Measurements from ENCODE around the gene RALGAPA2. TPM values are rescaled to one million over a fixed set of nuclear protein-coding genes. Genes with fewer than 3 reads are reported as not detected.

RALGAPA2 gene
- total RNA-seq, 1 donor from 2014 or later, result 22.1 TPM

GRCh38 chr20:20463933-20464374 is 248.5 kb downstream of the RALGAPA2 start:
- DNase-seq (ENCODE audit: low spot score), result no peak
- no peak overlapping the region for H3K27ac Mint-ChIP-seq
- H3K36me3 Mint-ChIP-seq (ENCODE audit: low read depth), result peaks cover 33% of the 10 kb centered on the region
- peaks cover 30% of the 10 kb centered on the region for H3K4me1 Mint-ChIP-seq (ENCODE audit: low read depth)
- H3K4me3 Mint-ChIP-seq (ENCODE audit: low read depth), result no peak overlapping the region
- H3K27me3 Mint-ChIP-seq (ENCODE audit: low read depth), result peaks cover 2% of the 10 kb centered on the region
- intact Hi-C loops (cut with micrococcal nuclease), result no loop called here
- no peaks in the 10 kb centered on the region for H3K9me3 Mint-ChIP-seq

DNA sequence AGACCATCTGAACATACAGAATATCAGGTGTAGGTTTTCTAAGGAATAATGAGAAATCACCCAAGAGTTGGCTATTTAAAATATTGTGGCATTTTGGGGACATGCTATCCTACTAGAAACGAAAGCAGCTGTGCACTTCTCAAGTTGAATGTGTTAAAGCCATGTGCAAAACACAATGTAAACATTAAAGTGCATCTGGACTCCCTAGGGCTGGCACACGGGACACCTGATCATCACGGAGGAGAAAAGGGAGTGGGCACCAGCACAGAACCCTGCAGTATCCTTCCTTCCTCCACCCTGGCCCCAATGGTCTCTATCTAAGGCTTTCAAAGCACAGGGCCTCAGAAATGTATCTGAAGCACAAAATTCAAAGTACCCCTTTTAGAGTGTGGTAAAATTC is 250.3 kb downstream of the RALGAPA2 start:
- no peaks in the 10 kb centered on the region for H3K9me3 Mint-ChIP-seq
- H3K4me1 Mint-ChIP-seq (ENCODE audit: low read depth), result peaks cover 28% of the 10 kb centered on the region
- no peak for DNase-seq (ENCODE audit: low spot score)
- no peaks in the 10 kb centered on the region for H3K27me3 Mint-ChIP-seq (ENCODE audit: low read depth)
- intact Hi-C loops (cut with micrococcal nuclease), result no loop called here
- peaks cover 28% of the 10 kb centered on the region for H3K36me3 Mint-ChIP-seq (ENCODE audit: low read depth)
- H3K4me3 Mint-ChIP-seq (ENCODE audit: low read depth), result no peak overlapping the region
- H3K27ac Mint-ChIP-seq, result no peak overlapping the region

DNA sequence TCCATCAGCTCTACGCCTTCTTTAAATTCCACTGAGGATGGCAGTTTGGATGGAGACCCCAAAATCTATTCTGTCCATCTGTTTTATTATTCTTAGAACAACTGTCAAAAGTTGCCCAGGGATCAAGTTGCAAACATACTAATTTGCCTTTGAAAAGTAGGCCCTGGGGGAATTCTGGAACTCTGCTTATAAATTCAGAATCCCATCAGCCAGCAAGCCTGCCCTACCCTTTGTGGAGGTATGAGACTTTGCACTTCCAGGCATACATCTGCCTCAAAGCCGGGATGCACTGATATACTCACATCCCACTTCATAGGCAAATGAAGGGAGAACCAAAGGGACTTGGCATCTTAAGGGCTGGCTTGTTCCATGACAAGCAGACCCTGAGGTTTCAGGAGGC is 250.9 kb downstream of the RALGAPA2 start:
- Mint-ChIP-seq H3K9me3 (no peaks in the 10 kb centered on the region), H3K4me3 (ENCODE audit: low read depth) (no peak overlapping the region), H3K36me3 (ENCODE audit: low read depth) (peaks cover 28% of the 10 kb centered on the region), H3K27ac (no peak overlapping the region), H3K27me3 (ENCODE audit: low read depth) (no peaks in the 10 kb centered on the region), H3K4me1 (ENCODE audit: low read depth) (peaks cover 27% of the 10 kb centered on the region)
- intact Hi-C loops (cut with micrococcal nuclease), result no loop called here
- DNase-seq (ENCODE audit: low spot score), result no peak

GRCh38 chr20:20459726-20460125 is 252.7 kb downstream of the RALGAPA2 start:
- Mint-ChIP-seq H3K4me1 (ENCODE audit: low read depth) (peaks cover 25% of the 10 kb centered on the region), H3K9me3 (no peaks in the 10 kb centered on the region), H3K27me3 (ENCODE audit: low read depth) (no peaks in the 10 kb centered on the region), H3K36me3 (ENCODE audit: low read depth) (peaks cover 39% of the 10 kb centered on the region), H3K27ac (no peak overlapping the region), H3K4me3 (ENCODE audit: low read depth) (no peak overlapping the region)
- intact Hi-C loops (cut with micrococcal nuclease), result no loop called here
- no peak for DNase-seq (ENCODE audit: low spot score)

GRCh38 chr20:20457392-20458126 is 254.9 kb downstream of the RALGAPA2 start:
- Mint-ChIP-seq H3K4me1 (ENCODE audit: low read depth) (peaks cover 31% of the 10 kb centered on the region), H3K36me3 (ENCODE audit: low read depth) (peaks cover 52% of the 10 kb centered on the region), H3K9me3 (no peaks in the 10 kb centered on the region), H3K4me3 (ENCODE audit: low read depth) (no peak overlapping the region), H3K27me3 (ENCODE audit: low read depth) (no peaks in the 10 kb centered on the region), H3K27ac (no peak overlapping the region)
- DNase-seq (ENCODE audit: low spot score), result no peak
- intact Hi-C loops (cut with micrococcal nuclease), result no loop called here

- no peaks in the 10 kb centered on the region for H3K27me3 Mint-ChIP-seq (ENCODE audit: low read depth)
- peaks cover 38% of the 10 kb centered on the region for H3K4me1 Mint-ChIP-seq (ENCODE audit: low read depth)
- H3K4me3 Mint-ChIP-seq (ENCODE audit: low read depth), result no peak overlapping the region
- DNase-seq (ENCODE audit: low spot score), result no peak
- intact Hi-C loops (cut with micrococcal nuclease), result loop anchor here (1.0 kb wide), 1 partner anchor 10 kb away; no protein-coding TSS in a partner anchor
- no peak overlapping the region for H3K27ac Mint-ChIP-seq
- H3K9me3 Mint-ChIP-seq, result no peaks in the 10 kb centered on the region
- H3K36me3 Mint-ChIP-seq (ENCODE audit: low read depth), result peaks cover 55% of the 10 kb centered on the region
These were observed 255.7 kb downstream of the RALGAPA2 start for GRCh38 chr20:20456741-20457140.

DNA sequence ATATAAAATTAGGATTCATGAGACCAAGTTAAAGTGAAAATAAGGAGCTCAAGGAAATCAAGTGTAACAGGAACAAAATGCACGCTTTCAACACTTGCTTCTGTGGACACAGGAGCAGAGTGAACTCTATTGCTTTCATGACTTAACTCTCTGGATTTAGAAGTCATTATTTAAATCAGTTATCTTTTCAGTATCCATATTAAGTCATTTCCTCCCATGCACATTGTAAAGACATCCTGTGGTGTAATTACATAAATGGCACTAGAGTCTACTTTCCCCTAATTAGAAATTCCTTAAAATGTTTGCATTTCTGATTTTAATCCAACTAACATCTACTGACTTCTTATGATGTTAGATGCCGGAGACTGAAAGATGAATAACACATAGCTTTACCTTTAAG is 256.5 kb downstream of the RALGAPA2 start:
- peaks cover 55% of the 10 kb centered on the region for H3K36me3 Mint-ChIP-seq (ENCODE audit: low read depth)
- no peaks in the 10 kb centered on the region for H3K9me3 Mint-ChIP-seq
- no peak for DNase-seq (ENCODE audit: low spot score)
- H3K27me3 Mint-ChIP-seq (ENCODE audit: low read depth), result no peaks in the 10 kb centered on the region
- H3K4me3 Mint-ChIP-seq (ENCODE audit: low read depth), result no peak overlapping the region
- H3K4me1 Mint-ChIP-seq (ENCODE audit: low read depth), result peaks cover 39% of the 10 kb centered on the region
- H3K27ac Mint-ChIP-seq, result peak overlapping the region; percentile 3
- intact Hi-C loops (cut with micrococcal nuclease), result loop anchor here (1.0 kb wide), 1 partner anchor 10 kb away; no protein-coding TSS in a partner anchor

- no peak for DNase-seq (ENCODE audit: low spot score)
- Mint-ChIP-seq H3K9me3 (no peaks in the 10 kb centered on the region), H3K4me3 (ENCODE audit: low read depth) (no peak overlapping the region), H3K4me1 (ENCODE audit: low read depth) (peaks cover 45% of the 10 kb centered on the region), H3K27ac (no peak overlapping the region), H3K27me3 (ENCODE audit: low read depth) (no peaks in the 10 kb centered on the region), H3K36me3 (ENCODE audit: low read depth) (peaks cover 50% of the 10 kb centered on the region)
- intact Hi-C loops (cut with micrococcal nuclease), result loop anchor here (5.0 kb wide), 1 partner anchor 43 kb away; no protein-coding TSS in a partner anchor
These were observed 257.4 kb downstream of the RALGAPA2 start for GRCh38 chr20:20454850-20455627.

DNA sequence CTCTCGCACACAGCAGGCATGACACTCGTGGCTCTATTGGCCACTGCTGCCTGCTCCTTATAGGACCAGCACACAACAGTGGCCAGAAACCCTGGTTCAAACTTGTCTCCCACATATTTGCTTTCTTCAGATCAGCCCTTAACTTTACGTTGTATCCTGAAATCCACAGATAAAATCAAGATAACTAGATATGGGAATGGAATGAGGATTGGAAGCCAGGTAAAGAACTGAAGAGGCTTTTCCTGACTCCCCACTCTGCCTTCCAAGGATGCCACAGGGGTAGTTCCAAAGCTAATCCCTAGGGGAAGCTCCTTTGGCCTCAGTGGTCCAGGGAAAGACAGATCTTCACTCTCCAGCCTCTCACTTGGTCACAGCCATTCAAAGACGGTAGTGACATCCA is 258.1 kb downstream of the RALGAPA2 start:
- Mint-ChIP-seq H3K9me3 (no peaks in the 10 kb centered on the region), H3K27me3 (ENCODE audit: low read depth) (no peaks in the 10 kb centered on the region), H3K4me1 (ENCODE audit: low read depth) (peaks cover 45% of the 10 kb centered on the region), H3K4me3 (ENCODE audit: low read depth) (peak overlapping the region; percentile 76), H3K27ac (no peak overlapping the region), H3K36me3 (ENCODE audit: low read depth) (peaks cover 45% of the 10 kb centered on the region)
- intact Hi-C loops (cut with micrococcal nuclease), result loop anchor here (5.0 kb wide), 1 partner anchor 42 kb away; no protein-coding TSS in a partner anchor
- DNase-seq (ENCODE audit: low spot score), result no peak

DNA sequence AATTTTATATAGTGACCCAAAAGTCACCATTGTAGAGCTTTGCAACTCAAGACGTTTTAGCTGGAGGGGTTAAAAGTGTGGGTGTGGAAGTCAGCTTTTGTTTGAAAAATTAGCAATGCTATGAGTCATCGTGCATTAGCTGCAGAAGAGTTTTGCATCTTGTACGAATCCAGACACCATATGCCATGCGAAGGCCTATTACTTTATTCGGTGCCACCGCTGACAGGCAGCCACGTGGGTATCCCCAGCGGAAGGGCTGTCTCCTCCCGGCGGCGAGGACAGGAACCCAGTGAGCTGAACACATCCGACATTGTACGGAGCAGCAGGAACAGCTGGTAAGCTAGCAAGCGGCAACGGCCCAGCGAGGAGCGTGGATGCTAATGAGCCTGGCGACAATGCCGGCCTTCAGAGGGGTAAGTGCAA is 260.2 kb downstream of the RALGAPA2 start:
- peaks cover 43% of the 10 kb centered on the region for H3K4me1 Mint-ChIP-seq (ENCODE audit: low read depth)
- peak overlapping the region; percentile 82 for H3K4me3 Mint-ChIP-seq (ENCODE audit: low read depth)
- DNase-seq (ENCODE audit: low spot score), result peak; percentile 39
- no peaks in the 10 kb centered on the region for H3K27me3 Mint-ChIP-seq (ENCODE audit: low read depth)
- intact Hi-C loops (cut with micrococcal nuclease), result loop anchor here (5.0 kb wide), 1 partner anchor 40 kb away; no protein-coding TSS in a partner anchor
- peaks cover 39% of the 10 kb centered on the region for H3K36me3 Mint-ChIP-seq (ENCODE audit: low read depth)
- peak overlapping the region; percentile 82 for H3K27ac Mint-ChIP-seq
- no peaks in the 10 kb centered on the region for H3K9me3 Mint-ChIP-seq

- Mint-ChIP-seq H3K4me3 (ENCODE audit: low read depth) (no peak overlapping the region), H3K27me3 (ENCODE audit: low read depth) (no peaks in the 10 kb centered on the region), H3K9me3 (no peaks in the 10 kb centered on the region), H3K4me1 (ENCODE audit: low read depth) (peaks cover 36% of the 10 kb centered on the region), H3K27ac (no peak overlapping the region), H3K36me3 (ENCODE audit: low read depth) (peaks cover 26% of the 10 kb centered on the region)
- no peak for DNase-seq (ENCODE audit: low spot score)
- intact Hi-C loops (cut with micrococcal nuclease), result loop anchor here (2.0 to 5.0 kb wide), 2 partner anchors 24 to 38 kb away; no protein-coding TSS in a partner anchor
These were observed 261.9 kb downstream of the RALGAPA2 start for GRCh38 chr20:20450521-20450920.

GRCh38 chr20:20448881-20449280 is 263.6 kb downstream of the RALGAPA2 start:
- Mint-ChIP-seq H3K27me3 (ENCODE audit: low read depth) (no peaks in the 10 kb centered on the region), H3K36me3 (ENCODE audit: low read depth) (peaks cover 13% of the 10 kb centered on the region), H3K9me3 (no peaks in the 10 kb centered on the region), H3K4me3 (ENCODE audit: low read depth) (no peak overlapping the region), H3K27ac (no peak overlapping the region), H3K4me1 (ENCODE audit: low read depth) (peaks cover 32% of the 10 kb centered on the region)
- intact Hi-C loops (cut with micrococcal nuclease), result no loop called here
- DNase-seq (ENCODE audit: low spot score), result no peak

- intact Hi-C loops (cut with micrococcal nuclease), result no loop called here
- peaks cover 24% of the 10 kb centered on the region for H3K4me1 Mint-ChIP-seq (ENCODE audit: low read depth)
- H3K27me3 Mint-ChIP-seq (ENCODE audit: low read depth), result no peaks in the 10 kb centered on the region
- H3K27ac Mint-ChIP-seq, result no peak overlapping the region
- peaks cover 4% of the 10 kb centered on the region for H3K36me3 Mint-ChIP-seq (ENCODE audit: low read depth)
- DNase-seq (ENCODE audit: low spot score), result no peak
- no peak overlapping the region for H3K4me3 Mint-ChIP-seq (ENCODE audit: low read depth)
- no peaks in the 10 kb centered on the region for H3K9me3 Mint-ChIP-seq
These were observed 265.2 kb downstream of the RALGAPA2 start for GRCh38 chr20:20447196-20447595.
